Endometrial microvascular endothelial cells (primary cell): Measurements from ENCODE around the gene C14orf180. TPM values are rescaled to one million over a fixed set of nuclear protein-coding genes. Genes with fewer than 3 reads are reported as not detected.

Source experiments
- in situ Hi-C: cut with HindIII; loops from 2 replicates; pipeline ENCODE4 v1.10.0; 2017; ENCODE audit warnings: low sequenced_read_pairs, low pct_unique_long_range_greater_than_20kb; ENCODE audit errors: inconsistent ontology term
- total RNA-seq: library from RNA; depleted of rRNA; stranded (reverse); fragments of >200 nt; gene quantifications from one replicate; pipeline ENCODE4 v1.2.3, GENCODE V29; 2015; ENCODE audit errors: inconsistent ontology term

The C14orf180 gene
- total RNA-seq, 1 donor from 2014 or later, result not detected

- in situ Hi-C loops, result no loop called here
Observed at GRCh38 chr14:104588066-104588857, 8.7 kb downstream of the C14orf180 start.

- in situ Hi-C loops, result no loop called here
Observed at GRCh38 chr14:104589338-104590195, 10.0 kb downstream of the C14orf180 start.

GRCh38 chr14:104590240-104590965 lies 10.8 kb downstream of the C14orf180 start:
- in situ Hi-C loops, result no loop called here

GRCh38 chr14:104591031-104591430 lies 11.5 kb downstream of the C14orf180 start:
- in situ Hi-C loops, result no loop called here

- in situ Hi-C loops, result no loop called here
Observed at GRCh38 chr14:104591506-104592291, 12.1 kb downstream of the C14orf180 start.

GRCh38 chr14:104592292-104592672 lies 12.7 kb downstream of the C14orf180 start:
- in situ Hi-C loops, result no loop called here

GRCh38 chr14:104592785-104593184 lies 13.2 kb downstream of the C14orf180 start:
- in situ Hi-C loops, result no loop called here

GRCh38 chr14:104593241-104593701 lies 13.7 kb downstream of the C14orf180 start:
- in situ Hi-C loops, result no loop called here

- in situ Hi-C loops, result no loop called here
Observed at GRCh38 chr14:104593710-104594136, 14.2 kb downstream of the C14orf180 start.

- in situ Hi-C loops, result no loop called here
Observed at GRCh38 chr14:104594310-104595046, 14.9 kb downstream of the C14orf180 start.

GRCh38 chr14:104595116-104595675 lies 15.6 kb downstream of the C14orf180 start:
- in situ Hi-C loops, result no loop called here

- in situ Hi-C loops, result no loop called here
Observed at GRCh38 chr14:104595911-104596450, 16.4 kb downstream of the C14orf180 start.

GRCh38 chr14:104596451-104596918 lies 16.9 kb downstream of the C14orf180 start:
- in situ Hi-C loops, result no loop called here

GRCh38 chr14:104596927-104597351 lies 17.4 kb downstream of the C14orf180 start:
- in situ Hi-C loops, result no loop called here

GRCh38 chr14:104597576-104597975 lies 18.0 kb downstream of the C14orf180 start:
- in situ Hi-C loops, result no loop called here

- in situ Hi-C loops, result no loop called here
Observed at GRCh38 chr14:104598039-104598909, 18.7 kb downstream of the C14orf180 start.
